T47D (cell line): ENCODE measurements around the gene TFR2.

ENCODE experiments used
- DNase-seq, 2 experiments: peaks; one replicate each; pipeline versions ENCODE4 v3.0.0 to v3.0.0-alpha.2; 2011 to 2012; ENCODE audit warnings: low read depth in 1 of 2, low spot score in 1 of 2
- JUND ChIP-seq: IDR thresholded peaks from 2 replicates; pipeline ENCODE4 v1.6.1; 2012; ENCODE audit warnings: low read depth
- in situ Hi-C: cut with HindIII; loops from 2 replicates; pipeline ENCODE4 v1.10.0; 2016; ENCODE audit warnings: low sequenced_read_pairs, low pct_unique_long_range_greater_than_20kb

Gene TFR2

DNA sequence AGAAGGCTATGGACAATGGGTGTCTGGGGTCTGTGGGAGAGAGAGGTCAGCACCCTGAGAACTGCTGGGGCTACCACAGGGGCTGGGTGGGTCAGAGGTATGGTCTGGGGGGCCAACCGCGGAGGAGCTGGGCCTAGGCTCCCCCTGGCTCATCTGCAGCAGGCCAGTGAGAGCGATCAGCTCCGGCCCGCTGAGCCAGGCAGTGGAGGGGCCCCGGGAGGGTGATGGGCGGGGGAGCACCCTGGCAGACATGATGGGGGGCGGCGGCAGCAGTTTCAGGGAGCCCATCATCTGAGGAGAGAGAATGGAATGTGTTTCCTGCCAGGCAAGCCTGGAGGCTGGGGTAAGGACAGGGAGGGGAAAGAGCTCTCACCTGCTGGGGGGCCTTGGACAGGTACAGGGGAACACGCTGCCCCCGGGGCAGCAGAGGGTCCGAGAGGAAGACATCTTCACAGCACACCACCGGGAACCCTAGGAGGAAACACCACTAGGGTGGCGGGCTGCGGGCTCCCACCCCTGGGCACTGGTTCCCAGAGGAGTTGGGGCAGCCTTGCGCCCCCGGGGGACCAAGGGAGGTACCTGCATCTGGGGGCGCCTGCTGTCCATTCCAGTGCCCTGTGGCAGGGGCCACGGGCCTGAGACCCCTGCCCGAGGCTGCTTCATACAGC, 68.9 kb downstream of the TFR2 start:
- DNase-seq = no peak
- no peak for TF ChIP-seq JUND
- in situ Hi-C loops = no loop called here

GRCh38 chr7:100571829-100572116, 69.6 kb downstream of the TFR2 start:
- no peak for DNase-seq
- TF ChIP-seq JUND = no peak
- in situ Hi-C loops = no loop called here

- DNase-seq = no peak
- no peak for TF ChIP-seq JUND
- in situ Hi-C loops = no loop called here
Observed at GRCh38 chr7:100570954-100571828, 70.2 kb downstream of the TFR2 start.
